Endodermal cell (in vitro differentiated cells): ENCODE results near the gene BAIAP3. TPM values are rescaled to one million over a fixed set of nuclear protein-coding genes. Genes with fewer than 3 reads are reported as not detected.

ENCODE experiments used
- DNase-seq: peaks from one replicate; pipeline ENCODE4 v3.0.0-alpha.2; 2017
- H3K27ac ChIP-seq: 2 replicates; pipeline ENCODE4 v1.5.1; 2013; ENCODE audit warnings: mild to moderate bottlenecking, low read depth, low read length, moderate library complexity
- H3K27me3 ChIP-seq: 2 replicates; pipeline ENCODE4 v1.6.1; 2013; ENCODE audit warnings: mild to moderate bottlenecking, low read length, moderate library complexity; ENCODE audit not compliant: insufficient read depth, control insufficient read depth, poor library complexity, severe bottlenecking
- H3K36me3 ChIP-seq: 2 replicates; pipeline ENCODE4 v1.7.0; 2013; ENCODE audit warnings: mild to moderate bottlenecking, low read length, moderate library complexity; ENCODE audit not compliant: control insufficient read depth, insufficient read depth
- H3K4me1 ChIP-seq: one replicate; pipeline ENCODE4 v1.7.0; 2013; ENCODE audit warnings: low read length; ENCODE audit not compliant: control insufficient read depth, insufficient read depth
- H3K4me3 ChIP-seq: 2 replicates; pipeline ENCODE4 v1.5.1; 2013; ENCODE audit warnings: mild to moderate bottlenecking, low read length, moderate library complexity
- H3K9ac ChIP-seq: 2 replicates; pipeline ENCODE4 v1.6.1; 2013; ENCODE audit warnings: mild to moderate bottlenecking, low read length, moderate library complexity; ENCODE audit not compliant: poor library complexity, severe bottlenecking; ENCODE audit errors: extremely low read depth
- H3K9me3 ChIP-seq: 2 replicates; pipeline ENCODE4 v1.6.1; 2013; ENCODE audit warnings: mild to moderate bottlenecking, low read length, moderate library complexity; ENCODE audit not compliant: control insufficient read depth
- H3K27ac Mint-ChIP-seq: 2 replicates; pipeline ENCODE4 v1.8.0; 2020; ENCODE audit warnings: mixed read lengths
- H3K27me3 Mint-ChIP-seq: 2 replicates; pipeline ENCODE4 v1.8.0; 2021; ENCODE audit warnings: mild to moderate bottlenecking, mixed read lengths; ENCODE audit not compliant: insufficient read depth
- H3K36me3 Mint-ChIP-seq: 2 replicates; pipeline ENCODE4 v1.8.0; 2020; ENCODE audit warnings: low read depth, mixed read lengths
- H3K4me1 Mint-ChIP-seq: 2 replicates; pipeline ENCODE4 v1.8.0; 2020; ENCODE audit warnings: mixed read lengths
- H3K4me3 Mint-ChIP-seq: 2 replicates; pipeline ENCODE4 v1.8.0; 2020; ENCODE audit warnings: mild to moderate bottlenecking, moderate library complexity, mixed read lengths
- H3K9me3 Mint-ChIP-seq: 2 replicates; pipeline ENCODE4 v1.8.0; 2020; ENCODE audit warnings: mild to moderate bottlenecking, mixed read lengths
- CTCF ChIP-seq: fragments of 200-600 bp; sonication (generic); conservative IDR thresholded peaks from 2 replicates; pipeline ENCODE4 v1.5.0; 2021; ENCODE audit warnings: antibody characterized with exemption, mild to moderate bottlenecking
- WGBS, 2 experiments: methylation state at CpG; one replicate each; pipeline versions ENCODE4 v1.1.5 to v1.1.7; 2013; ENCODE audit warnings: missing lambda C conversion rate in 2 of 2, mixed read lengths in 1 of 2; ENCODE audit not compliant: insufficient coverage in 1 of 2, insufficient read length in 1 of 2; 5-methylcytosine and 5-hydroxymethylcytosine counted together
- total RNA-seq, 2 donors: library from RNA; stranded (reverse); fragmentation: NEBNext Ultra II Directional in 1 of 2; extraction: Animal tissue kit (Norgen Biotek cat#: 25700) in 1 of 2; gene quantifications; 2 replicates in 1 of 2; 3 replicates in 1 of 2; pipeline ENCODE4 v1.2.1, GENCODE V29; 2021

Gene BAIAP3
- total RNA-seq, 2 donors from 2014 or later: 25.0 to 43.5 TPM

- no peaks in the 10 kb centered on the region for H3K36me3 Mint-ChIP-seq
- no peak for TF ChIP-seq CTCF
- no peaks in the 10 kb centered on the region for H3K4me1 Mint-ChIP-seq
- no peaks in the 10 kb centered on the region for H3K4me1 ChIP-seq
- no peaks in the 10 kb centered on the region for H3K9me3 Mint-ChIP-seq
- H3K27me3 ChIP-seq: peaks cover 22% of the 10 kb centered on the region
- no peak overlapping the region for H3K9ac ChIP-seq
- no peak overlapping the region for H3K27ac Mint-ChIP-seq
- H3K36me3 ChIP-seq: peaks cover 2% of the 10 kb centered on the region
- H3K27me3 Mint-ChIP-seq: no peaks in the 10 kb centered on the region
- no peak for DNase-seq
- 47 to 50% methylated on average over 39 to 44 of the region's 44 CpGs for WGBS, 2 experiments
- peak overlapping the region; percentile 71 for H3K4me3 ChIP-seq
- no peak overlapping the region for H3K27ac ChIP-seq
- H3K9me3 ChIP-seq: no peaks in the 10 kb centered on the region
- peak overlapping the region; percentile 43 for H3K4me3 Mint-ChIP-seq
These were observed 10.2 kb downstream of the BAIAP3 start for GRCh38 chr16:1343428-1344242.

- peaks cover 11% of the 10 kb centered on the region for H3K36me3 ChIP-seq
- no peak overlapping the region for H3K27ac ChIP-seq
- H3K9me3 Mint-ChIP-seq: no peaks in the 10 kb centered on the region
- H3K9ac ChIP-seq: no peak overlapping the region
- DNase-seq: no peak
- H3K9me3 ChIP-seq: no peaks in the 10 kb centered on the region
- H3K36me3 Mint-ChIP-seq: peaks cover 4% of the 10 kb centered on the region
- TF ChIP-seq CTCF: no peak
- H3K27ac Mint-ChIP-seq: no peak overlapping the region
- H3K4me1 ChIP-seq: no peaks in the 10 kb centered on the region
- WGBS, 2 experiments: 90 to 94% methylated on average over 12 to 14 of the region's 14 CpGs
- H3K4me3 ChIP-seq: no peak overlapping the region
- H3K4me1 Mint-ChIP-seq: no peaks in the 10 kb centered on the region
- H3K27me3 Mint-ChIP-seq: no peaks in the 10 kb centered on the region
- no peak overlapping the region for H3K4me3 Mint-ChIP-seq
- H3K27me3 ChIP-seq: peaks cover 22% of the 10 kb centered on the region
These were observed 11.1 kb downstream of the BAIAP3 start for GRCh38 chr16:1344499-1344898.

DNA sequence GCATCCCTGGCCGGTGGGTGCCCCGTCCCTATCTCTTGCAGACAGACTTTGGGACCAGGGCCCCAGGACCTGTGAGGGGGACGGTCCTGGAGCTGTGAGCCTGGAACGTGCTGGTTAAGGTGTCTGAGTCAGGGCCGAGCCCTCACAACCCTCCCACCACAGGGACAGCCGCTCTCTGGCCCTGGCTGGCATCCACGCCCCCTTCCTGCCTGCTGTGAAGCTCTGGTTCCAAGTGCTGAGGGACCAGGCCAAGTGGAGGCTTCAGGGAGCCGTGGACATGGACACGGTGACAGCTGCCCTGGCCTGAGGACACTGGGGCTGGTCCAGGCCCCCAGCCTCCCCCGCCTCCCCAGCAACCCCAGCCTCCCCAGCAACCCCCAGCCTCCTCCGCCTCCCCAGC, 11.6 kb downstream of the BAIAP3 start:
- H3K4me3 Mint-ChIP-seq: no peak overlapping the region
- H3K9me3 Mint-ChIP-seq: no peaks in the 10 kb centered on the region
- Histone ChIP-seq H3K27ac (no peak overlapping the region), H3K9ac (no peak overlapping the region), H3K4me1 (no peaks in the 10 kb centered on the region), H3K4me3 (no peak overlapping the region), H3K36me3 (peaks cover 16% of the 10 kb centered on the region), H3K27me3 (peaks cover 22% of the 10 kb centered on the region), H3K9me3 (no peaks in the 10 kb centered on the region)
- no peaks in the 10 kb centered on the region for H3K4me1 Mint-ChIP-seq
- 73 to 93% methylated on average over 2 to 9 of the region's 11 CpGs for WGBS, 2 experiments
- no peak for TF ChIP-seq CTCF
- no peak overlapping the region for H3K27ac Mint-ChIP-seq
- H3K27me3 Mint-ChIP-seq: no peaks in the 10 kb centered on the region
- H3K36me3 Mint-ChIP-seq: peaks cover 7% of the 10 kb centered on the region
- DNase-seq: no peak
